H9 (cell line): ENCODE results near the gene HPCAL1. TPM values are rescaled to one million over a fixed set of nuclear protein-coding genes. Genes with fewer than 3 reads are reported as not detected.

Source experiments
- DNase-seq: peaks from one replicate; pipeline ENCODE4 v3.0.0-alpha.2; 2017
- H2AFZ ChIP-seq: one replicate; pipeline ENCODE4 v1.6.1; 2013; ENCODE audit warnings: mild to moderate bottlenecking, low read length, control low read depth, moderate library complexity
- H2AK5ac ChIP-seq: 2 replicates; pipeline ENCODE4 v1.6.1; 2013; ENCODE audit warnings: low read length, control low read depth, mixed read lengths; ENCODE audit not compliant: insufficient read length
- H2BK120ac ChIP-seq: one replicate; pipeline ENCODE4 v1.6.1; 2013; ENCODE audit warnings: low read depth, mild to moderate bottlenecking, low read length, control low read depth, inconsistent platforms; ENCODE audit not compliant: poor library complexity, severe bottlenecking
- H2BK12ac ChIP-seq: 2 replicates; pipeline ENCODE4 v1.6.1; 2013; ENCODE audit warnings: low read length, control low read depth, mixed read lengths, low read depth; ENCODE audit not compliant: insufficient read length
- H2BK15ac ChIP-seq: 2 replicates; pipeline ENCODE4 v1.6.1; 2013; ENCODE audit warnings: low read depth, low read length, control low read depth
- H2BK20ac ChIP-seq: one replicate; pipeline ENCODE4 v1.6.1; 2013; ENCODE audit warnings: low read depth, mild to moderate bottlenecking, low read length, control low read depth, inconsistent platforms; ENCODE audit not compliant: poor library complexity, severe bottlenecking
- H2BK5ac ChIP-seq: 2 replicates; pipeline ENCODE4 v1.6.1; 2013; ENCODE audit warnings: low read length, control low read depth, mixed read lengths; ENCODE audit not compliant: insufficient read length
- H3K14ac ChIP-seq: 2 replicates; pipeline ENCODE4 v1.6.1; 2013; ENCODE audit warnings: low read length, control low read depth; ENCODE audit not compliant: insufficient read depth
- H3K18ac ChIP-seq: 2 replicates; pipeline ENCODE4 v1.6.1; 2013; ENCODE audit warnings: low read depth, mild to moderate bottlenecking, mixed read lengths, low read length, control low read depth; ENCODE audit not compliant: insufficient read length
- H3K23ac ChIP-seq: 2 replicates; pipeline ENCODE4 v1.6.1; 2013; ENCODE audit warnings: low read length, control low read depth, mixed read lengths, low read depth; ENCODE audit not compliant: insufficient read length
- H3K23me2 ChIP-seq: 2 replicates; pipeline ENCODE4 v1.6.1; 2013; ENCODE audit warnings: low read depth, mild to moderate bottlenecking, mixed read lengths, low read length, control low read depth; ENCODE audit not compliant: insufficient read length, poor library complexity, severe bottlenecking
- H3K27ac ChIP-seq: 2 replicates; pipeline ENCODE4 v1.5.1; 2013; ENCODE audit warnings: low read length, control low read depth, mixed read lengths, low read depth; ENCODE audit not compliant: insufficient read length
- H3K27me3 ChIP-seq: 2 replicates; pipeline ENCODE4 v1.6.1; 2013; ENCODE audit warnings: low read length, control low read depth, inconsistent platforms; ENCODE audit not compliant: insufficient read depth
- H3K4ac ChIP-seq: 2 replicates; pipeline ENCODE4 v1.6.1; 2013; ENCODE audit warnings: low read depth, mild to moderate bottlenecking, control low read depth, inconsistent platforms, low read length, moderate library complexity
- H3K4me1 ChIP-seq: 2 replicates; pipeline ENCODE4 v1.6.1; 2013; ENCODE audit warnings: low read length, control low read depth, inconsistent platforms; ENCODE audit not compliant: insufficient read depth
- H3K4me2 ChIP-seq: 2 replicates; pipeline ENCODE4 v1.6.1; 2013; ENCODE audit warnings: low read length, control low read depth, mixed read lengths; ENCODE audit not compliant: insufficient read length, insufficient read depth
- H3K56ac ChIP-seq: 2 replicates; pipeline ENCODE4 v1.6.1; 2013; ENCODE audit warnings: low read depth, mild to moderate bottlenecking, mixed read lengths, low read length, control low read depth; ENCODE audit not compliant: insufficient read length
- H3K79me1 ChIP-seq: 2 replicates; pipeline ENCODE4 v1.6.1; 2013; ENCODE audit warnings: low read depth, mild to moderate bottlenecking, moderate library complexity, low read length, control low read depth, inconsistent platforms; ENCODE audit not compliant: insufficient read depth, poor library complexity, severe bottlenecking
- H3K79me2 ChIP-seq: 2 replicates; pipeline ENCODE4 v1.6.1; 2013; ENCODE audit warnings: low read length, control low read depth, inconsistent platforms; ENCODE audit not compliant: insufficient read depth
- H3K9ac ChIP-seq: 2 replicates; pipeline ENCODE4 v1.6.1; 2013; ENCODE audit warnings: low read length, control low read depth, mixed read lengths; ENCODE audit not compliant: insufficient read length; ENCODE audit errors: extremely low read depth
- H3K9me3 ChIP-seq: one replicate; pipeline ENCODE4 v1.6.1; 2013; ENCODE audit warnings: low read depth, low read length, inconsistent platforms; ENCODE audit not compliant: control insufficient read depth
- H3T11ph ChIP-seq: one replicate; pipeline ENCODE4 v1.6.1; 2013; ENCODE audit warnings: mild to moderate bottlenecking, low read length, control low read depth, inconsistent platforms
- H4K20me1 ChIP-seq: one replicate; pipeline ENCODE4 v1.6.1; 2013; ENCODE audit not compliant: control insufficient read depth, insufficient read length, insufficient read depth
- H4K5ac ChIP-seq: 2 replicates; pipeline ENCODE4 v1.6.1; 2013; ENCODE audit warnings: low read depth, mild to moderate bottlenecking, mixed read lengths, low read length, control low read depth; ENCODE audit not compliant: insufficient read length
- H4K8ac ChIP-seq: replicated peaks from 2 replicates; pipeline ENCODE4 v1.6.1; 2013; ENCODE audit warnings: low read length, control low read depth, mixed read lengths, low read depth; ENCODE audit not compliant: insufficient read length
- H4K91ac ChIP-seq: 2 replicates; pipeline ENCODE4 v1.6.1; 2013; ENCODE audit warnings: low read depth, mild to moderate bottlenecking, moderate library complexity, mixed read lengths, low read length, control low read depth; ENCODE audit not compliant: insufficient read length
- H3K27ac Mint-ChIP-seq, 3 experiments: 2 replicates in 2 of 3; 3 replicates in 1 of 3; pipeline ENCODE4 v1.8.0; 2020 to 2021; ENCODE audit warnings: mixed read lengths in 3 of 3, mild to moderate bottlenecking in 1 of 3, moderate library complexity in 1 of 3
- H3K27me3 Mint-ChIP-seq: 2 replicates; pipeline ENCODE4 v1.8.0; 2021; ENCODE audit warnings: low read depth, mild to moderate bottlenecking, moderate library complexity, mixed read lengths
- H3K36me3 Mint-ChIP-seq, 3 experiments: 2 replicates in 2 of 3; 3 replicates in 1 of 3; pipeline ENCODE4 v1.8.0; 2020 to 2021; ENCODE audit warnings: low read depth in 3 of 3, mixed read lengths in 3 of 3; ENCODE audit not compliant: insufficient read depth in 1 of 3
- H3K4me1 Mint-ChIP-seq, 2 experiments: 2 replicates each; pipeline ENCODE4 v1.8.0; 2020; ENCODE audit warnings: mixed read lengths in 2 of 2
- H3K4me3 Mint-ChIP-seq, 2 experiments: 2 replicates in 1 of 2; 3 replicates in 1 of 2; pipeline ENCODE4 v1.8.0; 2020 to 2021; ENCODE audit warnings: mild to moderate bottlenecking in 2 of 2, mixed read lengths in 2 of 2, moderate library complexity in 1 of 2
- H3K9me3 Mint-ChIP-seq, 2 experiments: 2 replicates in 1 of 2; 3 replicates in 1 of 2; pipeline ENCODE4 v1.8.0; 2020; ENCODE audit warnings: mild to moderate bottlenecking in 2 of 2, mixed read lengths in 2 of 2, moderate library complexity in 1 of 2
- WGBS: extraction: QIAGEN DNeasy Blood & Tissue Kit; methylation state at CpG from one replicate; pipeline ENCODE4 v1.1.7; 2013; ENCODE audit warnings: missing lambda C conversion rate, low lambda C conversion rate, mixed read lengths; ENCODE audit not compliant: insufficient read length; ENCODE audit errors: extremely low coverage; 5-methylcytosine and 5-hydroxymethylcytosine counted together
- total RNA-seq: library from RNA; stranded (reverse); gene quantifications from 2 replicates; pipeline ENCODE4 v1.2.1, GENCODE V29; 2021
- TF ChIP-seq, protein P1 (sequence below): fragments of 200-600 bp; sonication (generic); conservative IDR thresholded peaks from 3 replicates; pipeline ENCODE4 v1.8.0; 2021; ENCODE audit warnings: antibody characterized with exemption, mild to moderate bottlenecking

HPCAL1 gene
- total RNA-seq, 1 experiment from 2014 or later: 4.7 TPM

- TF ChIP-seq, protein P1, sequence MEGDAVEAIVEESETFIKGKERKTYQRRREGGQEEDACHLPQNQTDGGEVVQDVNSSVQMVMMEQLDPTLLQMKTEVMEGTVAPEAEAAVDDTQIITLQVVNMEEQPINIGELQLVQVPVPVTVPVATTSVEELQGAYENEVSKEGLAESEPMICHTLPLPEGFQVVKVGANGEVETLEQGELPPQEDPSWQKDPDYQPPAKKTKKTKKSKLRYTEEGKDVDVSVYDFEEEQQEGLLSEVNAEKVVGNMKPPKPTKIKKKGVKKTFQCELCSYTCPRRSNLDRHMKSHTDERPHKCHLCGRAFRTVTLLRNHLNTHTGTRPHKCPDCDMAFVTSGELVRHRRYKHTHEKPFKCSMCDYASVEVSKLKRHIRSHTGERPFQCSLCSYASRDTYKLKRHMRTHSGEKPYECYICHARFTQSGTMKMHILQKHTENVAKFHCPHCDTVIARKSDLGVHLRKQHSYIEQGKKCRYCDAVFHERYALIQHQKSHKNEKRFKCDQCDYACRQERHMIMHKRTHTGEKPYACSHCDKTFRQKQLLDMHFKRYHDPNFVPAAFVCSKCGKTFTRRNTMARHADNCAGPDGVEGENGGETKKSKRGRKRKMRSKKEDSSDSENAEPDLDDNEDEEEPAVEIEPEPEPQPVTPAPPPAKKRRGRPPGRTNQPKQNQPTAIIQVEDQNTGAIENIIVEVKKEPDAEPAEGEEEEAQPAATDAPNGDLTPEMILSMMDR: no peak
Measured at GRCh38 chr2:10352361-10352760, 49.7 kb downstream of the HPCAL1 start.

More at GRCh38 chr2:10352361-10352760, 49.7 kb downstream of the HPCAL1 start:
- Mint-ChIP-seq H3K9me3 (no peaks in the 10 kb centered on the region), H3K4me1 (peaks cover 2 to 14% of the 10 kb centered on the region in 2 experiments), H3K36me3 (no peaks in the 10 kb centered on the region), H3K27ac (no peak overlapping the region), H3K27me3 (no peaks in the 10 kb centered on the region), H3K4me3 (no peak overlapping the region)
- Histone ChIP-seq H3K9me3 (no peaks in the 10 kb centered on the region), H3K4me2 (no peak overlapping the region), H3K27me3 (no peaks in the 10 kb centered on the region), H3K4me1 (no peaks in the 10 kb centered on the region), H3K14ac (no peak overlapping the region), H3K18ac (no peak overlapping the region), H3T11ph (no peak overlapping the region), H4K91ac (no peak overlapping the region), H2BK20ac (no peak overlapping the region), H4K5ac (no peak overlapping the region), H3K4ac (no peak overlapping the region), H2BK15ac (no peak overlapping the region), H3K27ac (no peak overlapping the region), H3K79me1 (no peaks in the 10 kb centered on the region), H4K8ac (no peak overlapping the region), H3K23ac (no peak overlapping the region), H3K9ac (no peak overlapping the region), H2BK5ac (no peak overlapping the region), H2BK12ac (no peak overlapping the region), H3K79me2 (0 out of 2 replicates have a peak, but pooled peaks cover 2% of the 10 kb centered on the region), H2BK120ac (no peak overlapping the region), H3K56ac (no peak overlapping the region), H3K23me2 (no peaks in the 10 kb centered on the region), H2AFZ (no peak overlapping the region), H4K20me1 (no peaks in the 10 kb centered on the region), H2AK5ac (no peak overlapping the region)
- no CpG with 5 or more reads among the region's 5 CpGs for WGBS
- DNase-seq: no peak
